Neural cell (in vitro differentiated cells): Measurements from ENCODE around the gene UCK2. TPM values are rescaled to one million over a fixed set of nuclear protein-coding genes. Genes with fewer than 3 reads are reported as not detected.

Experiments
- H2AFZ ChIP-seq: fragments of 200-600, 300-800 bp; sonication (generic), shearing (Covaris generic); 2 replicates; pipeline ENCODE4 v1.6.0; 2014; ENCODE audit warnings: low read depth, mild to moderate bottlenecking, antibody characterized with exemption, low read length, moderate library complexity
- H3F3A ChIP-seq: fragments of 200-600 bp; shearing (Covaris generic); 2 replicates; pipeline ENCODE4 v1.6.1; 2016; ENCODE audit warnings: mild to moderate bottlenecking, moderate library complexity, mixed read lengths, antibody characterized with exemption, low read length; ENCODE audit not compliant: insufficient read depth, poor library complexity, severe bottlenecking
- H3K27ac ChIP-seq: fragments of 200-600, 300-800 bp; sonication (generic), shearing (Covaris generic); 2 replicates; pipeline ENCODE4 v1.5.1; 2014; ENCODE audit warnings: mild to moderate bottlenecking, low read length, moderate library complexity
- H3K27me3 ChIP-seq: fragments of 300-800, 200-600 bp; sonication (generic), shearing (Covaris generic); 2 replicates; pipeline ENCODE4 v1.6.0; 2014; ENCODE audit warnings: mild to moderate bottlenecking, low read depth, low read length, moderate library complexity; ENCODE audit not compliant: insufficient read depth
- H3K36me3 ChIP-seq: fragments of 300-800, 200-600 bp; sonication (generic), shearing (Covaris generic); 2 replicates; pipeline ENCODE4 v1.5.1; 2014; ENCODE audit warnings: mild to moderate bottlenecking, antibody characterized with exemption, low read length, moderate library complexity; ENCODE audit not compliant: insufficient read depth
- H3K4me2 ChIP-seq: fragments of 300-800, 200-600 bp; sonication (generic), shearing (Covaris generic); 2 replicates; pipeline ENCODE4 v1.6.0; 2014; ENCODE audit warnings: mild to moderate bottlenecking, low read length
- H3K4me3 ChIP-seq: fragments of 300-800, 200-600 bp; sonication (generic), shearing (Covaris generic); 2 replicates; pipeline ENCODE4 v1.5.1; 2014; ENCODE audit warnings: mild to moderate bottlenecking, low read length, moderate library complexity
- H3K79me2 ChIP-seq: fragments of 200-600 bp; shearing (Covaris generic); replicated peaks from 2 replicates; pipeline ENCODE4 v1.6.0; 2014; ENCODE audit warnings: mild to moderate bottlenecking, low read length, moderate library complexity; ENCODE audit not compliant: insufficient read depth
- H3K9ac ChIP-seq: fragments of 300-800, 200-600 bp; sonication (generic), shearing (Covaris generic); 2 replicates; pipeline ENCODE4 v1.6.1; 2016; ENCODE audit warnings: mild to moderate bottlenecking, low read length, mixed read lengths
- H3K9me2 ChIP-seq: fragments of 200-600 bp; shearing (Covaris generic); 2 replicates; pipeline ENCODE4 v1.6.1; 2016; ENCODE audit warnings: mild to moderate bottlenecking, low read length, mixed read lengths; ENCODE audit not compliant: insufficient read depth
- H3K9me3 ChIP-seq: fragments of 200-600, 300-800 bp; sonication (generic), shearing (Covaris generic); 2 replicates; pipeline ENCODE4 v1.6.1; 2016; ENCODE audit warnings: mild to moderate bottlenecking, mixed run types, low read length, moderate library complexity, mixed read lengths
- H4K20me1 ChIP-seq: fragments of 200-600 bp; shearing (Covaris generic); 2 replicates; pipeline ENCODE4 v1.6.1; 2016; ENCODE audit warnings: mild to moderate bottlenecking, mixed run types; ENCODE audit not compliant: insufficient read depth
- EP300 ChIP-seq: fragments of 450-650 bp; conservative IDR thresholded peaks from 2 replicates; pipeline ENCODE4 v1.6.1; 2014; ENCODE audit warnings: antibody characterized with exemption, mild to moderate bottlenecking, moderate library complexity; ENCODE audit not compliant: poor library complexity, severe bottlenecking
- EZH2 ChIP-seq: fragments of 200-600, 300-800 bp; shearing (Covaris generic), sonication (generic); IDR thresholded peaks from 2 replicates; pipeline ENCODE4 v1.6.1; 2014; ENCODE audit warnings: antibody characterized with exemption, low read length, borderline replicate concordance, mild to moderate bottlenecking; ENCODE audit not compliant: insufficient read depth, poor library complexity, severe bottlenecking
- MXI1 ChIP-seq: fragments of 450-650 bp; conservative IDR thresholded peaks from 2 replicates; pipeline ENCODE4 v1.6.1; 2014; ENCODE audit warnings: antibody characterized with exemption, mild to moderate bottlenecking; ENCODE audit not compliant: poor library complexity, severe bottlenecking
- POLR2AphosphoS5 ChIP-seq: IDR thresholded peaks from 2 replicates; pipeline ENCODE4 v1.6.1; 2012
- RAD21 ChIP-seq: fragments of 450-650 bp; conservative IDR thresholded peaks from 2 replicates; pipeline ENCODE4 v1.6.1; 2014; ENCODE audit warnings: antibody characterized with exemption, mild to moderate bottlenecking, moderate library complexity
- SMC3 ChIP-seq: fragments of 450-650 bp; conservative IDR thresholded peaks from 2 replicates; pipeline ENCODE4 v1.6.1; 2014; ENCODE audit warnings: antibody characterized with exemption, mild to moderate bottlenecking, moderate library complexity; ENCODE audit not compliant: poor library complexity
- TAF1 ChIP-seq: IDR thresholded peaks from 2 replicates; pipeline ENCODE4 v1.6.1; 2012; ENCODE audit warnings: low read depth
- polyA plus RNA-seq: library from polyadenylated mRNA; depleted of rRNA; stranded (reverse); fragments of >200 nt; gene quantifications from 2 replicates; pipeline ENCODE4 v1.2.3, GENCODE V29; 2014
- TF ChIP-seq, protein P1 (sequence below): IDR thresholded peaks from 2 replicates; pipeline ENCODE4 v1.6.1; 2012; ENCODE audit warnings: borderline replicate concordance
- TF ChIP-seq, protein P2 (sequence below): fragments of 450-650 bp; IDR thresholded peaks from 2 replicates; pipeline ENCODE4 v1.5.1; 2014; ENCODE audit warnings: antibody characterized with exemption, mild to moderate bottlenecking, moderate library complexity; ENCODE audit not compliant: poor library complexity, severe bottlenecking

UCK2 gene
- polyA plus RNA-seq, 1 donor from 2014 or later = 36.0 TPM

DNA sequence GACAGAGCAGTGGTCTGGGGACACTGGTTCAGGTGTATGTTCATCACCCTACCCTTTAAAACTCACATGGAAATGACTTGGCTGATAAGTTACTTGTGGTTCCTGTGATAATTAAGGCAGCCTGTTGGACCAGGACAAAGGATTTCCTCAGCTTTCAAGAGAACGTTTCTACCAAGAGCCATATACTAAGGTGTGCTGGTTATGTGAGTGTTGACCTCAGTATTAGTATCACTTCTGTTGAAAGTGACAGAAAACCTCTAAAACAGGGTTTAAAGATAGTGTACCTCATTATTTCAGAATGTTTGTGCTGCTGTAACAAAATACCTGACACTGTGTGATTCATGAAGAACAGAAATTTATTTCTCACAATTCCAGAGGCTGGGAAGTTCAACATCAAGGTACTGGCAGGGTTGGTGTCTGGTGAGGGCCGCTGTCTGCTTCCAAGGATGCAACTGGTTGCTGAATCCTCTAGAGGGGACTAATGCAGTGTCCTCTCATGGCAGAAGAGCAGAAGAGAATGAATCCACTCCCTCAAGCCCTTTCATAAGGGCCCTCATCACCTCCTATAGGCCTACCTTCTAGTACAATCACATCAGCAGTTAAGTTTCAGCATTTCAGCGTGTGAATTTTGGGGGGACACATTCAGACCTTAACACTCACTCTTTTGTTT lies 54.9 kb downstream of the UCK2 start:
- H3K9ac ChIP-seq = no peak overlapping the region
- no peak overlapping the region for H3K4me2 ChIP-seq
- no peaks in the 10 kb centered on the region for H3K27me3 ChIP-seq
- H3K9me2 ChIP-seq = no peaks in the 10 kb centered on the region
- H3K9me3 ChIP-seq = no peaks in the 10 kb centered on the region
- no peak overlapping the region for H2AFZ ChIP-seq
- no peaks in the 10 kb centered on the region for H4K20me1 ChIP-seq
- H3K36me3 ChIP-seq = no peaks in the 10 kb centered on the region
- H3F3A ChIP-seq = no peaks in the 10 kb centered on the region
- TF ChIP-seq TAF1 (no peak), EZH2 (no peak), RAD21 (no peak), EP300 (no peak), SMC3 (no peak), POLR2AphosphoS5 (no peak), MXI1 (no peak)
- TF ChIP-seq, protein P1, sequence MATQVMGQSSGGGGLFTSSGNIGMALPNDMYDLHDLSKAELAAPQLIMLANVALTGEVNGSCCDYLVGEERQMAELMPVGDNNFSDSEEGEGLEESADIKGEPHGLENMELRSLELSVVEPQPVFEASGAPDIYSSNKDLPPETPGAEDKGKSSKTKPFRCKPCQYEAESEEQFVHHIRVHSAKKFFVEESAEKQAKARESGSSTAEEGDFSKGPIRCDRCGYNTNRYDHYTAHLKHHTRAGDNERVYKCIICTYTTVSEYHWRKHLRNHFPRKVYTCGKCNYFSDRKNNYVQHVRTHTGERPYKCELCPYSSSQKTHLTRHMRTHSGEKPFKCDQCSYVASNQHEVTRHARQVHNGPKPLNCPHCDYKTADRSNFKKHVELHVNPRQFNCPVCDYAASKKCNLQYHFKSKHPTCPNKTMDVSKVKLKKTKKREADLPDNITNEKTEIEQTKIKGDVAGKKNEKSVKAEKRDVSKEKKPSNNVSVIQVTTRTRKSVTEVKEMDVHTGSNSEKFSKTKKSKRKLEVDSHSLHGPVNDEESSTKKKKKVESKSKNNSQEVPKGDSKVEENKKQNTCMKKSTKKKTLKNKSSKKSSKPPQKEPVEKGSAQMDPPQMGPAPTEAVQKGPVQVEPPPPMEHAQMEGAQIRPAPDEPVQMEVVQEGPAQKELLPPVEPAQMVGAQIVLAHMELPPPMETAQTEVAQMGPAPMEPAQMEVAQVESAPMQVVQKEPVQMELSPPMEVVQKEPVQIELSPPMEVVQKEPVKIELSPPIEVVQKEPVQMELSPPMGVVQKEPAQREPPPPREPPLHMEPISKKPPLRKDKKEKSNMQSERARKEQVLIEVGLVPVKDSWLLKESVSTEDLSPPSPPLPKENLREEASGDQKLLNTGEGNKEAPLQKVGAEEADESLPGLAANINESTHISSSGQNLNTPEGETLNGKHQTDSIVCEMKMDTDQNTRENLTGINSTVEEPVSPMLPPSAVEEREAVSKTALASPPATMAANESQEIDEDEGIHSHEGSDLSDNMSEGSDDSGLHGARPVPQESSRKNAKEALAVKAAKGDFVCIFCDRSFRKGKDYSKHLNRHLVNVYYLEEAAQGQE = no peak
- TF ChIP-seq, protein P2, sequence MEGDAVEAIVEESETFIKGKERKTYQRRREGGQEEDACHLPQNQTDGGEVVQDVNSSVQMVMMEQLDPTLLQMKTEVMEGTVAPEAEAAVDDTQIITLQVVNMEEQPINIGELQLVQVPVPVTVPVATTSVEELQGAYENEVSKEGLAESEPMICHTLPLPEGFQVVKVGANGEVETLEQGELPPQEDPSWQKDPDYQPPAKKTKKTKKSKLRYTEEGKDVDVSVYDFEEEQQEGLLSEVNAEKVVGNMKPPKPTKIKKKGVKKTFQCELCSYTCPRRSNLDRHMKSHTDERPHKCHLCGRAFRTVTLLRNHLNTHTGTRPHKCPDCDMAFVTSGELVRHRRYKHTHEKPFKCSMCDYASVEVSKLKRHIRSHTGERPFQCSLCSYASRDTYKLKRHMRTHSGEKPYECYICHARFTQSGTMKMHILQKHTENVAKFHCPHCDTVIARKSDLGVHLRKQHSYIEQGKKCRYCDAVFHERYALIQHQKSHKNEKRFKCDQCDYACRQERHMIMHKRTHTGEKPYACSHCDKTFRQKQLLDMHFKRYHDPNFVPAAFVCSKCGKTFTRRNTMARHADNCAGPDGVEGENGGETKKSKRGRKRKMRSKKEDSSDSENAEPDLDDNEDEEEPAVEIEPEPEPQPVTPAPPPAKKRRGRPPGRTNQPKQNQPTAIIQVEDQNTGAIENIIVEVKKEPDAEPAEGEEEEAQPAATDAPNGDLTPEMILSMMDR = no peak
- peaks cover 33% of the 10 kb centered on the region for H3K79me2 ChIP-seq
- H3K4me3 ChIP-seq = no peak overlapping the region
- no peak overlapping the region for H3K27ac ChIP-seq

DNA sequence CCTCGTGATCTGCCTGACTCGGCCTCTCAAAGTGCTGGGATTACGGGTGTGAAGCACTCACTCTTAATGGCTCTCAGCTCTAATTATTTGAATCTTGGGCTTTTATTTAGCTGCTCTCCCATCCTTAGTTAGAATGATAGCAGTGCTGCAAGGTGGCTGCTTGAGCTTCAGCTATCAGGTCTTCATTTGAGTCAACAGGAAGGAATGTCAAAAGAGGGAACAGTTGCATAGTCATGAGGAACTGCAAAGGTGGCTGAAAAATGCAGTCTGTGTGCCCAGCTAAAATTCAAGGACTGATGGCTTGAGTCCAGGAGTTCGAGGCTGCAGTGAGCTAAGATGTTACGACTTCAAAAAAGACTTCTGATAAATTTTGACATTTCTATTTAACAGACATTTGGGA lies 55.6 kb downstream of the UCK2 start:
- Histone ChIP-seq H4K20me1 (no peaks in the 10 kb centered on the region), H2AFZ (no peak overlapping the region), H3K4me2 (no peak overlapping the region)

More for the DNA sequence above, 55.6 kb downstream of the UCK2 start:
- no peak overlapping the region for H3K9ac ChIP-seq
- H3K27me3 ChIP-seq = no peaks in the 10 kb centered on the region
- H3K9me3 ChIP-seq = no peaks in the 10 kb centered on the region
- no peaks in the 10 kb centered on the region for H3F3A ChIP-seq
- no peaks in the 10 kb centered on the region for H3K9me2 ChIP-seq
- H3K36me3 ChIP-seq = no peaks in the 10 kb centered on the region
- no peak overlapping the region for H3K27ac ChIP-seq
- TF ChIP-seq EP300 = no peak
- no peak overlapping the region for H3K4me3 ChIP-seq
- H3K79me2 ChIP-seq = peaks cover 35% of the 10 kb centered on the region
